LNCaP clone FGC (cell line): ENCODE measurements around the gene COL2A1.

Experiments
- DNase-seq: peaks from one replicate; pipeline ENCODE4 v3.0.0-alpha.2; 2011; ENCODE audit warnings: low read depth
- H3K4me3 ChIP-seq: 2 replicates; pipeline ENCODE4 v1.5.1; 2011; ENCODE audit warnings: mild to moderate bottlenecking, low read depth, low read length, control low read depth
- TF ChIP-seq, protein P1 (sequence below): IDR thresholded peaks from 2 replicates; pipeline ENCODE4 v1.5.1; 2012; ENCODE audit warnings: mild to moderate bottlenecking; ENCODE audit not compliant: control insufficient read depth, insufficient read depth; ENCODE audit errors: extremely low read depth

The COL2A1 gene

DNA sequence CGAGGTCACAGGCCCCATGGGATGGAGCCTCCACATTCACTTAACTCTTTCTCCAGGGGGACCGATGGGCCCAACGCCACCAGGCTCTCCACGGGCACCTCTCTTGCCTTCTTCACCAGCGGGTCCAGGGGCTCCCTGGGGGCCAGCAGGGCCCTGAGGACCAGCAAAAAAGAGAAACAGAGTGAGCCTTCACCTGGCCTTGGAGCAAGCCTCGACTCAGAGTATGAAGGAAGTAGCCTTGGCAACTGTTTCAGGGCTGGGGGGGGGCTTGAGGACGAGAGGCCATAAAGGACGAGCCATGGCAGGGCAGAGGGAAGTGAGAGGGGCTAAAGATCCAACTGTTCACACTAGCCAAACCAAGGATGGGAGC lies 18.0 kb downstream of the COL2A1 start:
- no peak for DNase-seq
- H3K4me3 ChIP-seq, result no peak overlapping the region
- TF ChIP-seq, protein P1, sequence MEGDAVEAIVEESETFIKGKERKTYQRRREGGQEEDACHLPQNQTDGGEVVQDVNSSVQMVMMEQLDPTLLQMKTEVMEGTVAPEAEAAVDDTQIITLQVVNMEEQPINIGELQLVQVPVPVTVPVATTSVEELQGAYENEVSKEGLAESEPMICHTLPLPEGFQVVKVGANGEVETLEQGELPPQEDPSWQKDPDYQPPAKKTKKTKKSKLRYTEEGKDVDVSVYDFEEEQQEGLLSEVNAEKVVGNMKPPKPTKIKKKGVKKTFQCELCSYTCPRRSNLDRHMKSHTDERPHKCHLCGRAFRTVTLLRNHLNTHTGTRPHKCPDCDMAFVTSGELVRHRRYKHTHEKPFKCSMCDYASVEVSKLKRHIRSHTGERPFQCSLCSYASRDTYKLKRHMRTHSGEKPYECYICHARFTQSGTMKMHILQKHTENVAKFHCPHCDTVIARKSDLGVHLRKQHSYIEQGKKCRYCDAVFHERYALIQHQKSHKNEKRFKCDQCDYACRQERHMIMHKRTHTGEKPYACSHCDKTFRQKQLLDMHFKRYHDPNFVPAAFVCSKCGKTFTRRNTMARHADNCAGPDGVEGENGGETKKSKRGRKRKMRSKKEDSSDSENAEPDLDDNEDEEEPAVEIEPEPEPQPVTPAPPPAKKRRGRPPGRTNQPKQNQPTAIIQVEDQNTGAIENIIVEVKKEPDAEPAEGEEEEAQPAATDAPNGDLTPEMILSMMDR, result no peak

- TF ChIP-seq, protein P1, result no peak
- no peak for DNase-seq
- H3K4me3 ChIP-seq, result no peak overlapping the region
Observed at GRCh38 chr12:47985596-47986290, 18.5 kb downstream of the COL2A1 start.

DNA sequence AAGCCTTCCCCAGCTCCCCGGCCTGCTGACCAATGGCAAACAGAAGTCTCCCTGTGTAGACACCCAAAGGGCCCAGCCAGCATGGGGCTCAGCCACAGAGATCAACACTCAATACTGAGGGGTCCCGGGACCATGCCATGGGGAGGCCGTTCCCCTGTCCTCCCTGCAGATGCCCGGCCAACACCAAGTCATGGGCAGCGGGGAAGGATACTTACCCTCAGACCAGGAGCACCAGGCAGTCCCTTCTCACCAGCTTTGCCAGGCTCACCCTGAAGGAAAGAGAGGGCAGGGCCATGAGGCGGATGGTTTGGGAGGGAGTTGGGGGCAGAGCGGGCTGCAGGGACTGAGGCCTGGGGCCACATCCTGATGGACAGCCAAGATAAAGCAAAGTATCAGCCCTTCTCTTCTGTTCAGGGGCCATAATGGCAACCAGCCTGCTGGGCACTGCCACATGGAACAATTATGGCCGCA lies 19.9 kb downstream of the COL2A1 start:
- no peak overlapping the region for H3K4me3 ChIP-seq
- TF ChIP-seq, protein P1, result no peak
- DNase-seq, result no peak

DNA sequence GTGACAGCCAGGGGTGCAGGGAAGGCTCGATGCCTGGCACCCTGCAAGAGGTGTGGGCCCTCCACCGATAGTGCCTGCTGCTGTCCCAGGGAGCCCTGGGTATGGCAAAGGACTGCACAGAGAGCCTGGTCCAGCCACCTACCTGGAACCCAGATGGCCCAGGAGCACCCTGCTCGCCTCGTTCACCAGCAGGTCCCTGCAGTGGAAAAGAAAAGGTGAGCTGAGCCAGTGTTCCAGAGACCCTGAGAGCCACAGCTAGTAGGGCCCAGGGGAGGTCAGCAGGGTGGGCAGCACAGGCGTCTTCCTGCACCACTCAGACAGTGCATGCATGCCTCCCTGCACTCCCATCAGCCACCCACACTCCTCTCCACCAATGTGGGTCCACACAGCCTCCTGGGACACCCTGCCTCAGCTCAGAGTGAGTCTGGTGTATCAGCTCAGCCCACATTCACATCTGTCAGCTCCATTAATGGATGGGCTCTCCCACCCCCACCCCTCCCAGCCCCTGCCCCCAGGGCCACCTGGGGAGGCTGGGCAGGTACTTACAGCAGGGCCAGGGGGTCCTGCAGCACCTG lies 20.6 kb downstream of the COL2A1 start:
- DNase-seq, result no peak
- H3K4me3 ChIP-seq, result no peak overlapping the region
- TF ChIP-seq, protein P1, result no peak

- no peak overlapping the region for H3K4me3 ChIP-seq
- TF ChIP-seq, protein P1, result no peak
- DNase-seq, result no peak
Observed at GRCh38 chr12:47982770-47983169, 21.5 kb downstream of the COL2A1 start.

DNA sequence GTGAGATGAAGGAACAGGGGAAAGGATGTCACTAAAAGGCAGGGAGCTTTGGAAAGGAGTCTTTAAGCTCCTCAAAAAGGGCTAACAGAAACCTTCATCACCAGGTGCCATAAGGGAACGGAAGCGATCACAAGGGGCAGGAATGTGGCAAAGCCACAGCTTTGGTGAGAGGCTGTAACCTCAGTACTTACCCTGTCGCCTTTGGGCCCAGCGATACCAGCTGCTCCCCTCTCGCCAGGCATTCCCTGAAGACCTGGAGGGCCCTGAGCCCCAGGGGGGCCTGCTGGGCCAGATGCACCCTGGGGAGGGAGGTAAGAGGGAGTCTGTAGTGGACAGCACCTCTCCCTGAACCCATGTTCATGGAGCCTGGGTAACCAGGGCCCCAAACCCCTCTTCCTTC lies 22.0 kb downstream of the COL2A1 start:
- DNase-seq, result no peak
- TF ChIP-seq, protein P1, result no peak
- H3K4me3 ChIP-seq, result no peak overlapping the region

DNA sequence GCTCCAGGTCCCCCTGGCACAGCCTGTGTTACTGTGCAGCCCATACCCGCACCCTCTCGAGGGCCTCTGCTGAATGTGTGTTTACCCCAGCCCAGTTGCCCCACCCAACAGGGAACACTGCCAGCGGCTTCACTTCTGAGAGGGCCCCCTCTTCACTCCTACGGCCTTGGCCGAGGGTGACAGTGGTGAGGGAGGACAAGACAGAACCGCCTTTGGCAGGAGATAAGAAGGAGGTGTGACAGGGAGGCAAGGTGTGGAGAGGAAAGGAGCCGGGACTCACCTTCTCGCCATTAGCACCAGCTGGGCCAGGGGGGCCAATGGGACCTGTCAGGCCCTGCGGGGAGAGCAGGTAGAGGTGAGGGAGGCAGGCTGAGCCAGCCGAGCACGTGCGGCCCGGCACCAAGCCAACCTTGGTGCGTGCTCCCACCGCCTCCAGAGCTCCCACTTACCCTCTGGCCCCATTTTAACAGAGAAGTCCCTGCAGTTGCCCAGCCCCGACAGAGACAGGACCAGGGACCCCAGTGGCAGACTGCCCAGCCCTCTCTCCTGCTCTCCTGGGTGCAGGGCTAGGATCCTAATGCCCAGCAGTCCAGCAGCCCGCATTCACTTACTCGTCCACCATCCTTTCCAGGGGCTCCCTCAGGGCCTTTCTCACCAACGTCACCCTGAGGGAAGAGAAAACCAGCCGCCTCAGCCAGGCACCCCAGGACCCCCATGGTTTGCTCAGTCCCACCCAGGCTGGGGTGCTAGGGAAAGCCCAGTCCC lies 22.6 kb downstream of the COL2A1 start:
- TF ChIP-seq, protein P1, result no peak
- DNase-seq, result no peak
- H3K4me3 ChIP-seq, result no peak overlapping the region
